B cell (primary cell): Measurements from ENCODE around the gene IFNLR1. TPM values are rescaled to one million over a fixed set of nuclear protein-coding genes. Genes with fewer than 3 reads are reported as not detected.
A peak's percentile ranks its signal among the peaks of the same experiment; 100 is the strongest.

ENCODE experiments used
- ATAC-seq: fragments of 200-7000 bp; cut with Tn5 transposase; one replicate; pipeline ENCODE4 v1.10.0; 2021; ENCODE audit warnings: low read depth, mild to moderate bottlenecking, moderate number of reproducible peaks, moderate library complexity
- CTCF ChIA-PET: fragments of 350-600 bp; sonication (Branson Sonifier 250); formaldehyde crosslinking; loops from one replicate; lab custom pipeline; 2021; ENCODE audit warnings: antibody characterized with exemption, inconsistent platforms; lab: Charles Lee
- POLR2A ChIA-PET: fragments of 350-600 bp; sonication (Branson Sonifier 250); formaldehyde crosslinking; loops from one replicate; lab custom pipeline; 2021; ENCODE audit warnings: antibody characterized with exemption; lab: Charles Lee
- DNase-seq: peaks from one replicate; pipeline ENCODE4 v3.0.0; 2013
- H2AFZ ChIP-seq: 2 replicates; pipeline ENCODE4 v1.6.1; 2012; ENCODE audit warnings: mild to moderate bottlenecking, low read depth, low read length; ENCODE audit not compliant: insufficient read depth, poor library complexity, severe bottlenecking
- H3K27ac ChIP-seq, 2 donors: 1 replicate in 1 of 2; 2 replicates in 1 of 2; pipeline ENCODE4 v1.5.1; 2012 to 2013; ENCODE audit warnings: low read length in 2 of 2, mild to moderate bottlenecking in 2 of 2, moderate library complexity in 1 of 2
- H3K27me3 ChIP-seq, 4 experiments: fragments of 200-600 bp in 1 of 4; sonication (generic) in 1 of 4; replicated peaks in 1 of 4; 1 replicate in 2 of 4; 2 replicates in 2 of 4; pipeline versions ENCODE4 v1.6.1 to v1.7.0; 2013 to 2016; ENCODE audit warnings: low read length in 3 of 4, mild to moderate bottlenecking in 2 of 4, mixed read lengths in 1 of 4, moderate library complexity in 1 of 4; ENCODE audit not compliant: insufficient read depth in 4 of 4, control insufficient read depth in 3 of 4; ENCODE audit errors: control extremely low read depth in 1 of 4
- H3K36me3 ChIP-seq, 2 experiments: replicated peaks in 1 of 2; 1 replicate in 1 of 2; 2 replicates in 1 of 2; pipeline versions ENCODE4 v1.6.1 to v1.7.1; 2013; ENCODE audit warnings: low read length in 1 of 2; ENCODE audit not compliant: insufficient read depth in 2 of 2, control insufficient read depth in 1 of 2; ENCODE audit errors: control extremely low read depth in 1 of 2, extremely low read depth in 1 of 2
- H3K4me1 ChIP-seq, 2 donors: fragments of 200-600 bp in 1 of 2; sonication (generic) in 1 of 2; 1 replicate in 1 of 2; 2 replicates in 1 of 2; pipeline versions ENCODE4 v1.5.1 to v1.6.1; 2013 to 2017; ENCODE audit warnings: low read length in 2 of 2; ENCODE audit not compliant: control insufficient read depth in 2 of 2, insufficient read depth in 2 of 2
- H3K4me2 ChIP-seq: replicated peaks from 2 replicates; pipeline ENCODE3; 2012; ENCODE audit warnings: mild to moderate bottlenecking, low read depth, low read length; ENCODE audit not compliant: poor library complexity, severe bottlenecking
- H3K4me3 ChIP-seq, 5 experiments: fragments of 200-600 bp in 1 of 5; sonication (generic) in 1 of 5; 1 replicate in 3 of 5; 2 replicates in 2 of 5; pipeline versions ENCODE4 v1.5.1 to v1.7.0; 2011 to 2016; ENCODE audit warnings: low read length in 4 of 5, mild to moderate bottlenecking in 4 of 5, low read depth in 2 of 5, control low read depth in 1 of 5, moderate library complexity in 1 of 5; ENCODE audit not compliant: insufficient read depth in 1 of 5; ENCODE audit errors: control extremely low read depth in 1 of 5, extremely low read depth in 1 of 5
- H3K79me2 ChIP-seq: fragments of 200-600 bp; sonication (generic); one replicate; pipeline ENCODE4 v1.6.0; 2016; ENCODE audit warnings: low read length; ENCODE audit not compliant: control insufficient read depth, insufficient read depth
- H3K9ac ChIP-seq: fragments of 200-600 bp; sonication (generic); 2 replicates; pipeline ENCODE4 v1.6.1; 2017; ENCODE audit warnings: mild to moderate bottlenecking, low read length, moderate library complexity
- H3K9me3 ChIP-seq, 3 donors: one replicate each; pipeline versions ENCODE4 v1.6.1 to v1.7.1; 2013; ENCODE audit warnings: low read length in 2 of 3; ENCODE audit not compliant: control insufficient read depth in 2 of 3, insufficient read depth in 1 of 3; ENCODE audit errors: control extremely low read depth in 1 of 3
- H4K20me1 ChIP-seq: 2 replicates; pipeline ENCODE4 v1.6.0; 2012; ENCODE audit warnings: mild to moderate bottlenecking, low read length; ENCODE audit not compliant: insufficient read depth, control insufficient read depth, poor library complexity, severe bottlenecking
- H3K27ac Mint-ChIP-seq: one replicate; pipeline ENCODE4 v1.8.0; 2021; ENCODE audit warnings: mixed read lengths
- H3K27me3 Mint-ChIP-seq: one replicate; pipeline ENCODE4 v1.8.0; 2021; ENCODE audit warnings: mixed read lengths
- H3K4me1 Mint-ChIP-seq: one replicate; pipeline ENCODE4 v1.8.0; 2021; ENCODE audit warnings: mixed read lengths
- H3K4me3 Mint-ChIP-seq: one replicate; pipeline ENCODE4 v1.8.0; 2021; ENCODE audit warnings: mixed read lengths
- H3K9me3 Mint-ChIP-seq: one replicate; pipeline ENCODE4 v1.8.0; 2022; ENCODE audit warnings: mixed read lengths; ENCODE audit not compliant: insufficient read depth
- CTCF ChIP-seq: fragments of 200-600 bp; IDR thresholded peaks from one replicate; pipeline ENCODE4 v1.8.0; 2022; ENCODE audit warnings: antibody characterized with exemption, mild to moderate bottlenecking
- EZH2 ChIP-seq: IDR thresholded peaks from 2 replicates; pipeline ENCODE4 v1.6.1; 2012; ENCODE audit warnings: borderline replicate concordance, low read depth, mild to moderate bottlenecking, moderate library complexity, low read length; ENCODE audit not compliant: insufficient read depth, poor library complexity, severe bottlenecking
- WGBS: methylation state at CpG from one replicate; pipeline ENCODE4 v1.1.5; 2013; ENCODE audit warnings: missing lambda C conversion rate; ENCODE audit not compliant: insufficient coverage; 5-methylcytosine and 5-hydroxymethylcytosine counted together
- intact Hi-C: fragments of 100-400 bp; cut with micrococcal nuclease; formaldehyde crosslinking; loops from one replicate; pipeline ENCODE4 v1.10.0; 2022
- polyA plus RNA-seq: library from polyadenylated mRNA; depleted of rRNA; stranded (reverse); fragments of >200 nt; gene quantifications from 2 replicates; pipeline ENCODE4 v1.2.3, GENCODE V29; 2012
- total RNA-seq, 2 donors: library from RNA; stranded (reverse); fragments of 120-200 nt in 1 of 2; gene quantifications; 1 replicate in 1 of 2; 2 replicates in 1 of 2; pipeline versions ENCODE4 v1.2.3 to v1.2.4, GENCODE V29; 2013 to 2022

IFNLR1 gene
- total and polyA plus RNA-seq, 2 donors (not counting 1 experiment from before 2014, with no cell fraction given) = 14.7 to 39.7 TPM

GRCh38 chr1:24185076-24185475, 2.0 kb downstream of the IFNLR1 start:
- WGBS = 94% methylated on average over 3 of the region's 4 CpGs
- TF ChIP-seq CTCF (no peak), EZH2 (no peak)
- H3K4me2 ChIP-seq = peak overlapping the region; percentile 75
- H3K27me3 ChIP-seq = no peaks in the 10 kb centered on the region
- peak overlapping the region in 1 of 2 donors; percentile 82 for H3K27ac ChIP-seq
- H3K27ac Mint-ChIP-seq = peak overlapping the region; percentile 89
- peaks cover 49 to 60% of the 10 kb centered on the region in 2 donors for H3K4me1 ChIP-seq
- no peaks in the 10 kb centered on the region for H3K27me3 Mint-ChIP-seq
- no peaks in the 10 kb centered on the region for H3K9me3 Mint-ChIP-seq
- H4K20me1 ChIP-seq = peaks cover 34% of the 10 kb centered on the region
- ATAC-seq (no peak), DNase-seq (no peak)
- no peak overlapping the region for H3K4me3 ChIP-seq
- H3K9ac ChIP-seq = peak overlapping the region; percentile 9
- H2AFZ ChIP-seq = no peak overlapping the region
- H3K4me1 Mint-ChIP-seq = peaks cover 76% of the 10 kb centered on the region
- H3K4me3 Mint-ChIP-seq = peak overlapping the region; percentile 95
- H3K79me2 ChIP-seq = peaks cover 66% of the 10 kb centered on the region
- ChIA-PET CTCF (interaction anchor here (1.0 to 19.0 kb wide), 5 partner anchors 13 to 228 kb away, joined by 3 to 616 read pairs (median 9); no protein-coding TSS in a partner anchor), POLR2A (no interaction called here)
- H3K9me3 ChIP-seq = no peaks in the 10 kb centered on the region
- intact Hi-C loops = no loop called here
- peaks cover 0 to 16% of the 10 kb centered on the region in 2 experiments for H3K36me3 ChIP-seq

DNA sequence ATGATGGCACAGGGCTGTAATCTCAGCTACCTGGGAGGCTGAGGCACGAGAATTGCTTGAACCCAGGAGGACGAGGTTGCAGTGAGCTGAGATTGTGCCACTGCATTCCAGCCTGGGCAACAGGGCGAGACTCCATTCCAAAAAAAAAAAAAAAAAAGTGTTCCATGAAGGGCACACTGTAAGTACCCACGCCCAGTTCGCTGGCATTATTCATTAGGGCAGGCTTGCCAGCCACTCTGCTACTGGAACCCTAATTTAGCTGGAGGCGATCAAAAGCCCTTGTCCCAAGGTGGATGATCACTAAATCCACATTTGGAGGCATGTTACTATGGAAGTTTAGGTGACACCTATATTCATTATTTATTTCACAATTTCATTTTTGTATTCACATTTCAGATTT, 5.0 kb downstream of the IFNLR1 start:
- WGBS = 97% methylated on average over 5 of the region's 6 CpGs
- POLR2A ChIA-PET = interaction anchor here (0.7 kb wide), 1 partner anchor 29 kb away, joined by 4 read pairs; no protein-coding TSS in a partner anchor

More for the DNA sequence above, 5.0 kb downstream of the IFNLR1 start:
- Mint-ChIP-seq H3K4me3 (no peak overlapping the region), H3K27me3 (no peaks in the 10 kb centered on the region), H3K9me3 (no peaks in the 10 kb centered on the region), H3K27ac (no peak overlapping the region), H3K4me1 (peaks cover 69% of the 10 kb centered on the region)
- DNase-seq (no peak), ATAC-seq (no peak)
- peaks cover 95% of the 10 kb centered on the region for H3K79me2 ChIP-seq
- no peak overlapping the region for H2AFZ ChIP-seq
- H3K9ac ChIP-seq = no peak overlapping the region
- H4K20me1 ChIP-seq = peaks cover 36% of the 10 kb centered on the region
- H3K27ac ChIP-seq = no peak overlapping the region
- peaks cover 0 to 25% of the 10 kb centered on the region in 2 experiments for H3K36me3 ChIP-seq
- TF ChIP-seq CTCF = no peak
- no peak for TF ChIP-seq EZH2
- no peaks in the 10 kb centered on the region for H3K9me3 ChIP-seq
- H3K4me2 ChIP-seq = no peak overlapping the region
- peaks cover 22 to 37% of the 10 kb centered on the region in 2 donors for H3K4me1 ChIP-seq
- no peaks in the 10 kb centered on the region for H3K27me3 ChIP-seq
- H3K4me3 ChIP-seq = no peak overlapping the region
- intact Hi-C loops = no loop called here
- CTCF ChIA-PET = interaction anchor here (0.6 to 11.8 kb wide), 3 partner anchors 17 to 1021 kb away, joined by 3 to 202 read pairs (median 10); no protein-coding TSS in a partner anchor
